GM21447 (cell line): ENCODE results near the gene SPOCK1.
"Not testable (repeated sequence)": the region's sequence is repeated elsewhere in the genome, so short reads cannot be mapped to it uniquely, and the experiment has no call there.

ENCODE experiments used
- ATAC-seq: cut with Tn5 transposase; IDR thresholded peaks from one replicate; pipeline ENCODE4 v1.9.1; 2021; ENCODE audit not compliant: unreplicated experiment

Gene SPOCK1

GRCh38 chr5:137268646-137269045, 230.5 kb downstream of the SPOCK1 start:
- ATAC-seq = no peak

GRCh38 chr5:137266186-137266585, 232.9 kb downstream of the SPOCK1 start:
- no peak for ATAC-seq

- no peak for ATAC-seq
Observed at GRCh38 chr5:137265457-137265856, 233.7 kb downstream of the SPOCK1 start.

GRCh38 chr5:137264573-137264972, 234.6 kb downstream of the SPOCK1 start:
- no peak for ATAC-seq

- ATAC-seq = no peak
Observed at GRCh38 chr5:137264041-137264440, 235.1 kb downstream of the SPOCK1 start.

GRCh38 chr5:137263371-137264005, 235.6 kb downstream of the SPOCK1 start:
- ATAC-seq = no peak

- ATAC-seq = no peak
Observed at GRCh38 chr5:137262818-137263217, 236.3 kb downstream of the SPOCK1 start.

GRCh38 chr5:137260820-137261695, 238.1 kb downstream of the SPOCK1 start:
- no peak for ATAC-seq

GRCh38 chr5:137259115-137259514, 240.0 kb downstream of the SPOCK1 start:
- not testable (repeated sequence) for ATAC-seq

- ATAC-seq = no peak
Observed at GRCh38 chr5:137254119-137255090, 244.7 kb downstream of the SPOCK1 start.

- no peak for ATAC-seq
Observed at GRCh38 chr5:137252512-137252911, 246.6 kb downstream of the SPOCK1 start.

GRCh38 chr5:137250421-137250820, 248.7 kb downstream of the SPOCK1 start:
- no peak for ATAC-seq

- no peak for ATAC-seq
Observed at GRCh38 chr5:137248527-137248926, 250.6 kb downstream of the SPOCK1 start.

GRCh38 chr5:137245438-137245837, 253.7 kb downstream of the SPOCK1 start:
- ATAC-seq = no peak

GRCh38 chr5:137240285-137240684, 258.8 kb downstream of the SPOCK1 start:
- no peak for ATAC-seq

- no peak for ATAC-seq
Observed at GRCh38 chr5:137236849-137237507, 262.1 kb downstream of the SPOCK1 start.

- no peak for ATAC-seq
Observed at GRCh38 chr5:137236252-137236651, 262.9 kb downstream of the SPOCK1 start.

- ATAC-seq = no peak
Observed at GRCh38 chr5:137234973-137235943, 263.9 kb downstream of the SPOCK1 start.

- no peak for ATAC-seq
Observed at GRCh38 chr5:137233726-137234125, 265.4 kb downstream of the SPOCK1 start.
